Gastroesophageal sphincter (tissue), 3 donors: ENCODE measurements around the gene PARM1.

Experiments
- EP300 ChIP-seq: sonication (generic); formaldehyde crosslinking; IDR thresholded peaks from one replicate; pipeline ENCODE4 v1.6.1; 2017; ENCODE audit warnings: antibody characterized with exemption, mild to moderate bottlenecking
- POLR2A ChIP-seq, 2 donors: fragments of 450-650 bp; IDR thresholded peaks; one replicate each; pipeline ENCODE4 v1.6.1; 2017; ENCODE audit warnings: antibody characterized with exemption in 2 of 2, mild to moderate bottlenecking in 2 of 2, moderate library complexity in 1 of 2
- POLR2AphosphoS5 ChIP-seq: sonication (generic); formaldehyde crosslinking; IDR thresholded peaks from one replicate; pipeline ENCODE4 v1.6.1; 2017; ENCODE audit warnings: antibody characterized with exemption
- TF ChIP-seq, protein P1 (sequence below), 4 experiments: fragments of 200-600 bp in 2 of 4; fragments of 450-650 bp in 2 of 4; sonication (generic) in 1 of 4; IDR thresholded peaks; one replicate each; pipeline ENCODE4 v1.5.1; 2017 to 2019; ENCODE audit warnings: antibody characterized with exemption in 4 of 4, mild to moderate bottlenecking in 2 of 4, moderate library complexity in 2 of 4

DNA sequence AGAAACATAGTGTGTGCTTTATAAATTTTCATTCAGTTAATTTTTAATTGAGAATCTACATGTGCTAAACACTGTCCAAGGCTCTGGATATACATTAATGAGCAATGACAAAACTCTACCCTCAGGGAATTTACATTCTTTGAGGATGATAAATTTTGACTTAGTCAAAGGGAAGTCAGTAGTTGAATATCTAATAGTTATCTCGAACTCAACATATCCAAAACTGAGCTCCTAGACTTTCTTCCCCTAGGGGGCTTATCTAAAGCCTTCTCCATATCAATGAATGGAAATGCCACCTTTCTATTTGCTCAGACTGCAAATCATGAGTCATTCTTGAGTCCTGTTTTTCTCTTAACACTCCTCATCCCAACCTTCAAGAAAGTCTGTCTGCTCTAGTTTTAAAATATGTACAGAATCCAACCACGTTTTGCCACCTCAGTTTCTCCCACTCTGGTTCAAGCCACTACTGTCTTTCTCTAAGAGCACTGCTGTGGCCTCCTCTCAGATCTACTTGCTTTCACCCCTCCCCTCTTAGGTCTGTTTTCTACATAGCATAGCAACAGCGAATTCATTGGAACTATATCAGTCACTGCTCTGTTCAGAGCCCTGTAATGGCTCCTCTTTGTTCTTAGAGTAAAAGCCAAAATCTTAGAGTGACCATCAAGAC is 9.5 kb downstream of the PARM1 start:
- TF ChIP-seq EP300 (no peak), POLR2A (IDR thresholded peaks at IDR 0.05) (no peak), POLR2AphosphoS5 (no peak)
- TF ChIP-seq, protein P1, sequence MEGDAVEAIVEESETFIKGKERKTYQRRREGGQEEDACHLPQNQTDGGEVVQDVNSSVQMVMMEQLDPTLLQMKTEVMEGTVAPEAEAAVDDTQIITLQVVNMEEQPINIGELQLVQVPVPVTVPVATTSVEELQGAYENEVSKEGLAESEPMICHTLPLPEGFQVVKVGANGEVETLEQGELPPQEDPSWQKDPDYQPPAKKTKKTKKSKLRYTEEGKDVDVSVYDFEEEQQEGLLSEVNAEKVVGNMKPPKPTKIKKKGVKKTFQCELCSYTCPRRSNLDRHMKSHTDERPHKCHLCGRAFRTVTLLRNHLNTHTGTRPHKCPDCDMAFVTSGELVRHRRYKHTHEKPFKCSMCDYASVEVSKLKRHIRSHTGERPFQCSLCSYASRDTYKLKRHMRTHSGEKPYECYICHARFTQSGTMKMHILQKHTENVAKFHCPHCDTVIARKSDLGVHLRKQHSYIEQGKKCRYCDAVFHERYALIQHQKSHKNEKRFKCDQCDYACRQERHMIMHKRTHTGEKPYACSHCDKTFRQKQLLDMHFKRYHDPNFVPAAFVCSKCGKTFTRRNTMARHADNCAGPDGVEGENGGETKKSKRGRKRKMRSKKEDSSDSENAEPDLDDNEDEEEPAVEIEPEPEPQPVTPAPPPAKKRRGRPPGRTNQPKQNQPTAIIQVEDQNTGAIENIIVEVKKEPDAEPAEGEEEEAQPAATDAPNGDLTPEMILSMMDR (IDR thresholded peaks at IDR 0.05) = no peak
